Measurements from ENCODE around the gene ANAPC5.
"Not testable (repeated sequence)": the region's sequence is repeated elsewhere in the genome, so short reads cannot be mapped to it uniquely, and the experiment has no call there.

Gene ANAPC5

DNA sequence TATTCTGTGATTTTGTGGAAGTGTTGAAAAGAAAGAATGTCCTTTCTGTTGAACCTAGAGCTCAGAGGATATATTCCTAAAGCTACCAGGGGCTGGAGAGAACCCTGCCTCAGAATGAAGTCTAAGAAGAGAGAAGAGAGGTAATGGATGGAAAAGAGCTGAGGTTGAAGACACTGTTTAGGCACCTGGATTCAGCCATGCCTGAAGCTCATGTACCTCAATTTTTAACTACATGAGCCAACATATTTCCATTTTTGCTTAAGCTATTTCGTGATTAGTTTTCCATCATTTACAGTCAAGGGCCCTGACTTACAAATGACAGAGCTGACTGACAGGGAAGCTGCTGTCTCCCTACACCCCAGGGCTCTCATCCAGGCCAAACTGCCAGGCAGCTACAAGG is 66.4 kb downstream of the ANAPC5 start:
- DNase-seq (ENCODE audit: low read depth in 1 of 2, low spot score in 1 of 2), result no peak

GRCh38 chr12:121284551-121285390 is 67.4 kb downstream of the ANAPC5 start:
- DNase-seq (ENCODE audit: low read depth in 1 of 2, low spot score in 1 of 2), result no peak

DNA sequence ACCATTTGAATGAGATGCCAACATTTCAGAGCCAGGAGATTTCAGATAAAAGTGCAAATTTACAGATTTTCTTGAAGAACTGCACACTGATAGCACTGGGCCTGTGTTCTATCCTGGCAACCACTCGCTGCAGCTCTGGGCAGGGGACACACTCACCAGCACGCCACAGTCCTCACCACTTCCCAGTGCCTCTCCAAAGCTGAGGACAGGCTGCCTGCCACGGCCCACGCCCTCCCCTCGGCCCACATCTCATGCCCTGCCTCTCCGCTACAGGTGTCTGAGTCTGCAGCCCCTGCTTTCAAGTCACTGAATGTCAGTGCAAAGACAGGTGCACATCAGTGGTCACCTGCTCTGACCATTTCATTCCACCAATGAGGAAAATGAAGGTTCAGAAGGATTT is 68.4 kb downstream of the ANAPC5 start:
- no peak for DNase-seq (ENCODE audit: low read depth in 1 of 2, low spot score in 1 of 2)

DNA sequence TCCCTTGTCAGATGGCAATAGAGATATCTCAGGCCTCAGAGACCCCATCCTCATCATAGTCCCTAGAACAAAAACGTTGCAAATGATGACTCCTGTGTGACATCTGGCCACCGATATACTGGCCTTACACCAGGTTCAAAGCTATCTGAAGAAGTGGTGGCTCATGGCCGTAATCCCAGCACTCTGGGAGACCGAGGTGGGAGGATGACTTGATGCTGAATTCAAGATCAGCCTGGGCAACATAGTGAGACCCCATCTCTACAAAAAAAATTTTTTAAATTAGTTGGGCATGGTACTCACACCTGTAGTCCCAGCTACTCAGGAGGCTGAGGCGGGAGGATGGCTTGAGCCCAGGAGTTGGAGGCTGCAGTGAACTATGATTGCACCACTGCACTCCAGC is 68.8 kb downstream of the ANAPC5 start:
- DNase-seq (ENCODE audit: low read depth in 1 of 2, low spot score in 1 of 2), result no peak

DNA sequence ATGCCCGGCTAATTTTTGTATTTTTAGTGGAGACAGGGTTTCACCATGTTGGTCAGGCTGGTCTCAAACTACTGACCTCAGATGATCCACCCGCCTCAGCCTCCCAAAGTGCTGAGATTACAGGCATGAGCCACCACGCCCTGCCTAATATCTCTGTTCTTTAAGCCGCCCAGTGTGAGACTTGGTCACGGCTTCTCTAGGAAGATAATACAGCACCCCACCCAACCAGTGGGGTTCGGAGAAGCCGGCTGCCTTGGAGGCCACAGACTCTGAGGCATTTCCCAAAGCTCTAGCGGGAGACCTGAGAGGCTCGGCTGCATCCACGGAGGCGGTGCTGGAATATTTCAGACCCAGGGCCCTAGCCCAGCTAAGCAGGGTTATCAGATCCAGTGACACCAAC is 69.3 kb downstream of the ANAPC5 start:
- not testable (repeated sequence) for DNase-seq (ENCODE audit: low read depth in 1 of 2, low spot score in 1 of 2)

GRCh38 chr12:121282072-121282742 is 70.0 kb downstream of the ANAPC5 start:
- no peak for DNase-seq (ENCODE audit: low read depth in 1 of 2, low spot score in 1 of 2)

GRCh38 chr12:121281116-121281515 is 71.1 kb downstream of the ANAPC5 start:
- not testable (repeated sequence) for DNase-seq (ENCODE audit: low read depth in 1 of 2, low spot score in 1 of 2)

GRCh38 chr12:121280531-121280930 is 71.7 kb downstream of the ANAPC5 start:
- DNase-seq (ENCODE audit: low read depth in 1 of 2, low spot score in 1 of 2), result not testable (repeated sequence)

- no peak for DNase-seq (ENCODE audit: low read depth in 1 of 2, low spot score in 1 of 2)
These were observed 72.7 kb downstream of the ANAPC5 start for GRCh38 chr12:121279507-121279915.

DNA sequence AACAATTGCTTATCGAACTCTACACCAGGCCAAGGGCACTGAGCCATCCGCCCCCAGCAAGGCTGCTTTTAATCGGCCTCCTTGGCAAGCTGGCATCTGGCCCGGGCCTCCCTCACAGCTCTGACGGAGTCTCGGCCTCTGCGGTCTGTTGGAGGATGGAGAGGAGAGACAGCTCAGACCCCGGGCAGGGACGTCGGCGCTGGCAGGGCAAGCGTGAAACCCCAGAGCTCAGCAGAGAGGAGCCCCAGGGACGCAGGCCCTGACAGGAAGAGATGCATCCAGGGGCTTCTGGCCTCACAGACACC is 73.2 kb downstream of the ANAPC5 start:
- DNase-seq (ENCODE audit: low read depth in 1 of 2, low spot score in 1 of 2), result no peak

DNA sequence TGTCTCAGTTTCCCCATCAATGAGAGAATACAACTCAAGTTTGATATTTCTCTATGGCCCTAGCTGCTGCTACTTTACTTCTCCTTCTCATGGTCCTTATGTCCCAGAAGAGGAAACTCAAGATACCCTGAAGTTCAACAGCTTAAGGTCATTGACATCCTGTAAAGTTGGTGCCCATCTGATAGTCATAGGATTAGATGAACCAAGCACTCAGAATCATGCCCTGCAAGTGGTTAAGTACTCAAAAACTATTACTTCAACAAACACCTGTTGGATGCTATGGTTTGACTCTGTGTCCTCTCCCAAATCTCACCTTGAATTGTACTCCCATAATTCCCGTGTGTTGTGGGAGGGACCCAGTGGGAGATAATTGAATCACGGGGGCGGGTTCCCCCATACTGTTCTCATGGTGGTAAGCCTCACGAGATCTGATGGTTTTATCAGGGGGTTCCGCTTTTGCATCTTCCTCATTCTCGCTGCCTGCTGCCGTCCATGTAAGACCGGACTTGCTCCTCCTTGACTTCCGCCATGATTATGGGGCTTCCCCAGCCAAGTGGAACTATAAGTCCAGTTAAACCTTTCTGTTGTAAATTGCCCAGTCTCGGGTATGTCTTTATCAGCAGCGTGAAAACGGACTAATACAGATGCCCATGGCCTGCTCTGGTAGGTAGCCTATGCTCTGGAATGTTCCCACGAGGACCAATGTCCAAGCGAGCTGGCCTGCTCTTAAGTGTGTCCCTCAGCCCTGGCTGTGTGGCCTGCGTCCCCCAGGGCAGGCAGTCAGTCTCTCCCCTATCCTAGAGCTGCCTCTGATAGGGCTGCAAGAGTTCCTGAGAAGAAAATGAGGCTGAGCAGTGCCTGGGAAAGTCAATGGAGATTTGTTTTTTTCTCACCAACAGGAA is 73.8 kb downstream of the ANAPC5 start:
- DNase-seq (ENCODE audit: low read depth in 1 of 2, low spot score in 1 of 2), result no peak

DNA sequence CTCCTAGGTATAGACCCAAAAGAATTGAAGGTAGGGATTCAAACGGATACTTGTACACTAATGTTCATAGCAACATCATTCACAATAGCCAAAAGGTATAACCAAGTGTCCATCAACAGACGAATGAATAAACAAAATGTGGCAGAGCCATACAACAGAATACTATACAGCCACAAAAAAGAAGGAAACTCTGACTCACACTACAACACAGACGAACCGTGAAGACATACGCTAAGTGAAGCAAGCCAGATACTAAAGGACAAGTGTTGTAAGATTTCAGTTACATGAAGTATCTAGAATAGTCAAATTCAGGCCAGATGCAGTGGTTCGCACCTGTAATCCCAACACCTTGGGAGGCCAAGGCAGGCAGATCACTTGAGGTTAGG is 74.8 kb downstream of the ANAPC5 start:
- no peak for DNase-seq (ENCODE audit: low read depth in 1 of 2, low spot score in 1 of 2)

DNA sequence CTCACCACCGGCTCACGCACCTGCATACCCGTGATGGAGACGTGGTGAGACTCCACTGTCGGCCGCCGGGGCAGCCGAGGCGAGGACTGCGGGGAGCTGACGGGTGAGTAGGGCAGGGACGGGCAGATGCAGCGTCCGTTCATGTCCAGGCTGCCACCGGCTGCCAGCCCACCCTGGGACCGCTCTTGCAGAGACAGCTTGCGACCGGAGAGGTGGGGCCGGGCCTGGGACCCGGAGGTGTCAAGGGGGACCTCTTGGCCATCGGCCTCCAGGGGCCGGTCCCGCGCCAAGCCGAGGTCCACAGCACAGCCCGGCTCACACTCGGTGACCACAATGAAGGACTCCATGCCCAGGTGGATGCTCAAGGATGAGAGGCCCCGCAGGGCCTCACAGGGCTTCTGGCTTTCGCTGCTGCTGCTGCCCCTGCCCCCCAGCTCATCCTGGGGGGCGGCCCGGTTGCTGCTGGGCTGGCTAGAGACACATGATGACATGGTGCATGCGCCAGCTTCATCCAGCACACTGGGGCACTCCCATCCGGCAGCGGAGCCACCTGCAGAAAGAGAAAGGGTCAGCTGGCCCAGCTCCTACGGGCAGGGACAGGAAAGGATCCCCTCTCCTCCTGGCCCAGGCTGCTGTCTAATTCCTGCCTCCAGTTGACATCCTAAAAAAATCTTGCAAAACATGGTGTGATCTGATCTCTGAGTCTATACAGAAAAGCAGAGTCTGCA is 78.0 kb downstream of the ANAPC5 start:
- no peak for DNase-seq (ENCODE audit: low read depth in 1 of 2, low spot score in 1 of 2)

DNA sequence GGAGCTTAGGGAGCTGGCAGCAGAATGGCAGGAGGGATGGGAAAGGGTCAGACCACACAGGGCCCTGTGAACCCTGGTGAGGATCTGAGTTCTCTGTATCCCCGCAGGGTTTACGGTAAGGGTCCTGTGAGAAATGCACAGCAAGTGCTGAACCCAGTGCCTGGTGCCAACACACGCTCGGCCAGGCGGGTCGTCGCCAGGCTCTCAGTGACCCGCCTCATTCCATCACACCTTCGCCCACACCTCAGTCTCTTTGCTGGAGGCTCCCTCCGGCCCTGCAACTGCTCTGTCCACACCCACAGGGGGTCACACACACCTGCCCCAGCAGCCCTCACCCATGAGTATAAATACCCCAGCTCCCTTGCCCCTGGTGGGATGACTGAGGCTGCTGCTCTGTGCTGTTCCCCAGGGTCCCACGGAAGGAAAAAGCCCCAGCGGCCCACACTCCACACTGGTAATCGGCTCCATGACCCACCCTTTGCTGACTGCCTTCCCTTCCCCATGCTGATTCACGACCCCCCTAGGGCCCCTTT is 78.8 kb downstream of the ANAPC5 start:
- no peak for DNase-seq (ENCODE audit: low read depth in 1 of 2, low spot score in 1 of 2)

DNA sequence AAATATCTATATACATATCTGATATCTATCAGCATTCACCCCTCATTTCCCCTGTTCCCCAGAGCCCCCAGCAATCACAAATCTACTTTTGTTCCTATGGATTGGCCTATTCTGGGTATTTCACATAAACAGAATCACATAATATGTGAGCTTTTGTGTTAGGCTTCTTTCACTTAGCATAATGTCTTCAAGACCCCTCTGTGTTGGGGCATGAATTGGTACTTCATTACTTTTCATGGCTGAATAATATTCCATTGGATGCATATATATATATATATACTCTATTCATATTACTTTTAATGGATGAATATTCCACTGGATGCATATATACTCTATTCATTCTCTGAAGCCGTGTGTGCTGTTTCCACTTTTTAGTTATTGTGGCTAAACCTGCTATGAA is 84.4 kb downstream of the ANAPC5 start:
- DNase-seq (ENCODE audit: low read depth in 1 of 2, low spot score in 1 of 2), result no peak

GRCh38 chr12:121264951-121265515 is 87.2 kb downstream of the ANAPC5 start:
- DNase-seq (ENCODE audit: low read depth in 1 of 2, low spot score in 1 of 2), result no peak

- DNase-seq (ENCODE audit: low read depth in 1 of 2, low spot score in 1 of 2), result no peak
These were observed 88.1 kb downstream of the ANAPC5 start for GRCh38 chr12:121264135-121264534.

GRCh38 chr12:121263206-121263935 is 88.8 kb downstream of the ANAPC5 start:
- DNase-seq (ENCODE audit: low read depth in 1 of 2, low spot score in 1 of 2), result no peak

GRCh38 chr12:121261398-121261797 is 90.8 kb downstream of the ANAPC5 start:
- DNase-seq (ENCODE audit: low read depth in 1 of 2, low spot score in 1 of 2), result no peak

DNA sequence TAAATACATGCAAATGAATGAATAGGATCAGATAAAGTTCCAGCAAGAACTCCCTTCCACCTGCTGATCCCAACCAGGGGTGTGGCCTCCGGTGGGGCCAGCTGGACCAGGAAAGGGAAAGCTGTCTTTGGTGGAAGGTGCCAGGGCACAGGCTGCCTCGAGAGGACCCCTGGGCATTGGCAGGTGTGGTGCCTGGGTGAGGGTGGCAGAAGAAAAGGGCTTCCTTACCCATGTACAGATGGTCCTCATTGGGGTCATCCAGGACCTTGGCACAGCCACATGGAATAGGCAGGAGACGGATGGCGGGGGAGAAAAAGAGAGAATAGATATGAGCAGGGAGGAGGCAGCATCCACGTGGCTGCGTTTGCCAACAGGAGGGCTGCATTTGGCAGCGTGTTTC is 92.1 kb downstream of the ANAPC5 start:
- DNase-seq (ENCODE audit: low read depth in 1 of 2, low spot score in 1 of 2), result no peak

Measured in activated T-helper 1 cell treated with anti-CD3 and anti-CD28 coated beads, Interleukin-2, amount 50 U/mL, for 16 hours (primary cell).